Mesendoderm (in vitro differentiated cells): ENCODE measurements around the gene KRT77.

Source experiments
- DNase-seq: peaks from one replicate; pipeline ENCODE4 v3.0.0; 2013
- H2AK5ac ChIP-seq: 2 replicates; pipeline ENCODE4 v1.6.1; 2013; ENCODE audit warnings: low read length, inconsistent platforms
- H2BK120ac ChIP-seq: 2 replicates; pipeline ENCODE4 v1.6.1; 2013; ENCODE audit warnings: low read depth, mild to moderate bottlenecking, low read length, moderate library complexity, mixed read lengths
- H2BK15ac ChIP-seq: replicated peaks from 2 replicates; pipeline ENCODE4 v1.6.1; 2013; ENCODE audit warnings: low read depth, mild to moderate bottlenecking, moderate library complexity
- H2BK5ac ChIP-seq: 2 replicates; pipeline ENCODE4 v1.6.1; 2013; ENCODE audit warnings: low read length, inconsistent platforms
- H3K18ac ChIP-seq: 2 replicates; pipeline ENCODE4 v1.6.1; 2013; ENCODE audit warnings: mild to moderate bottlenecking, low read length, mixed read lengths
- H3K23ac ChIP-seq: one replicate; pipeline ENCODE4 v1.6.1; 2013; ENCODE audit warnings: low read length
- H3K27ac ChIP-seq: 2 replicates; pipeline ENCODE4 v1.5.1; 2013; ENCODE audit warnings: low read depth, mild to moderate bottlenecking, inconsistent platforms, low read length, moderate library complexity
- H3K27me3 ChIP-seq: 2 replicates; pipeline ENCODE4 v1.6.1; 2013; ENCODE audit warnings: low read length, control low read depth, mild to moderate bottlenecking, inconsistent platforms; ENCODE audit not compliant: insufficient read depth, poor library complexity
- H3K36me3 ChIP-seq: 2 replicates; pipeline ENCODE4 v1.6.1; 2013; ENCODE audit warnings: low read length, inconsistent platforms; ENCODE audit not compliant: control insufficient read depth, insufficient read depth
- H3K4ac ChIP-seq: one replicate; pipeline ENCODE4 v1.6.1; 2013; ENCODE audit warnings: low read depth, mild to moderate bottlenecking, low read length, moderate library complexity
- H3K4me1 ChIP-seq: 2 replicates; pipeline ENCODE4 v1.6.1; 2013; ENCODE audit warnings: low read depth, low read length, inconsistent platforms; ENCODE audit not compliant: control insufficient read depth
- H3K4me2 ChIP-seq: 2 replicates; pipeline ENCODE4 v1.6.1; 2013; ENCODE audit warnings: low read length
- H3K4me3 ChIP-seq: 2 replicates; pipeline ENCODE4 v1.5.1; 2013; ENCODE audit warnings: mild to moderate bottlenecking, low read length
- H3K56ac ChIP-seq: one replicate; pipeline ENCODE4 v1.6.1; 2013; ENCODE audit warnings: low read length
- H3K79me1 ChIP-seq: 2 replicates; pipeline ENCODE4 v1.6.1; 2013; ENCODE audit warnings: low read length, inconsistent platforms
- H3K79me2 ChIP-seq: 2 replicates; pipeline ENCODE4 v1.6.1; 2013; ENCODE audit warnings: mild to moderate bottlenecking, low read length; ENCODE audit not compliant: control insufficient read depth, insufficient read depth
- H3K9ac ChIP-seq: 2 replicates; pipeline ENCODE4 v1.6.1; 2013; ENCODE audit warnings: low read length, inconsistent platforms
- H4K5ac ChIP-seq: one replicate; pipeline ENCODE4 v1.6.1; 2013; ENCODE audit warnings: low read length
- H4K8ac ChIP-seq: one replicate; pipeline ENCODE4 v1.6.1; 2013; ENCODE audit warnings: low read depth, mild to moderate bottlenecking, control low read depth, low read length, moderate library complexity
- WGBS: extraction: QIAGEN DNeasy Blood & Tissue Kit; methylation state at CpG from one replicate; pipeline ENCODE4 v1.1.7; 2013; ENCODE audit warnings: low lambda C conversion rate, missing lambda C conversion rate; ENCODE audit not compliant: insufficient coverage; ENCODE audit errors: extremely low coverage; 5-methylcytosine and 5-hydroxymethylcytosine counted together

KRT77 gene

DNA sequence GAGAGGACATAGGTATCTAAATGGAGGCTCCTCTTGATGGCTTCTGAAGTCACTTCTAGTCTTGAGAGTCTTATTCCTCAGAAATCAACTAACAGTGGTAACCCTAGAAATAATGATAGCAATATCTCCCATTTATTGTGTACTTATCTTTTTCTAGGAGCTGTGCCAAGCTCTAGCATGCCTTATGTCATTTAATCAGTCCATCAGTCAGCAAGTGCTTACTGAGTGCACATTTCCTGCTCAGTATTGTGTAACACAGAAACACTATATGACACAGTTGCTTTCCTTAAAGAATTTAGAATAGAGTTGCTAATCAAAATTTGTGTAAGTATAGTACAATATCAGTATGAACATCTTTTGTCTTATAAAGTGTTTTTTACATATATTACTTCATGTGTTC is 37.3 kb upstream of the KRT77 start:
- Histone ChIP-seq H3K27ac (no peak overlapping the region), H3K56ac (no peak overlapping the region), H3K23ac (no peak overlapping the region), H3K18ac (no peak overlapping the region), H2BK120ac (no peak overlapping the region), H3K4ac (no peak overlapping the region), H4K8ac (no peak overlapping the region), H2BK5ac (no peak overlapping the region), H3K9ac (no peak overlapping the region), H3K4me2 (no peak overlapping the region), H3K4me1 (no peaks in the 10 kb centered on the region), H3K79me1 (no peaks in the 10 kb centered on the region), H3K79me2 (no peaks in the 10 kb centered on the region), H3K27me3 (no peaks in the 10 kb centered on the region), H3K4me3 (no peak overlapping the region), H2BK15ac (no peak overlapping the region), H4K5ac (no peak overlapping the region), H2AK5ac (no peak overlapping the region), H3K36me3 (no peaks in the 10 kb centered on the region)
- DNase-seq = no peak

DNA sequence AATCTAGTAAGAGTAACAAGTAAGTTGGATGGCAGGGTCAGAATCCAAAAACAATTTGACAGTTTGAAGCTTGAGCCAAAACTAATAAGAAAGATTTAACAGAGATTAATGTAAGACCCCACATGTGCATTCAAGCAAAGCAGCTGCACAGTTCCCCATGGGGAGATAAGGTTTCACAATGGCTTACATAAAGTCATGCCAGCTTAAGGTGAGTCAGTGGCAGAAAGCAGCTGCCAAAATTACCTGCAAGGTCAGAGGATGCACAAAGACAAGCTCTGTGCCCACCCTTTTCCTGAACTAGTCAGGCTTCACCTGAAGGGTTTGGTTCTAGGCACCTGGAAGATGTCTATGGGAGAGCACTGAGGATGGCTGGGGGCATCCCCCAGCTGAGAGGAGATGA is 36.6 kb upstream of the KRT77 start:
- Histone ChIP-seq H3K36me3 (no peaks in the 10 kb centered on the region), H2BK15ac (no peak overlapping the region), H3K4ac (no peak overlapping the region), H3K23ac (no peak overlapping the region), H2BK5ac (no peak overlapping the region), H3K9ac (no peak overlapping the region), H3K18ac (no peak overlapping the region), H3K4me1 (no peaks in the 10 kb centered on the region), H2AK5ac (no peak overlapping the region), H3K4me3 (no peak overlapping the region), H4K5ac (no peak overlapping the region), H2BK120ac (no peak overlapping the region), H3K79me1 (no peaks in the 10 kb centered on the region), H3K27ac (no peak overlapping the region), H3K4me2 (no peak overlapping the region), H3K56ac (no peak overlapping the region), H4K8ac (no peak overlapping the region), H3K27me3 (no peaks in the 10 kb centered on the region), H3K79me2 (no peaks in the 10 kb centered on the region)
- DNase-seq = no peak

- Histone ChIP-seq H3K18ac (no peak overlapping the region), H3K79me2 (no peaks in the 10 kb centered on the region), H2BK120ac (no peak overlapping the region), H2BK15ac (no peak overlapping the region), H3K4me2 (no peak overlapping the region), H3K36me3 (no peaks in the 10 kb centered on the region), H3K56ac (no peak overlapping the region), H4K5ac (no peak overlapping the region), H4K8ac (no peak overlapping the region), H3K79me1 (no peaks in the 10 kb centered on the region), H2AK5ac (no peak overlapping the region), H3K4ac (no peak overlapping the region), H3K27ac (no peak overlapping the region), H2BK5ac (no peak overlapping the region), H3K9ac (no peak overlapping the region), H3K4me3 (no peak overlapping the region), H3K4me1 (no peaks in the 10 kb centered on the region), H3K27me3 (no peaks in the 10 kb centered on the region), H3K23ac (no peak overlapping the region)
- no CpG with 5 or more reads among the region's 5 CpGs for WGBS
- DNase-seq = no peak
These were observed 32.7 kb upstream of the KRT77 start for GRCh38 chr12:52735816-52736632.

- no peak overlapping the region for H3K4ac ChIP-seq
- no peak overlapping the region for H4K8ac ChIP-seq
- no peak overlapping the region for H2BK5ac ChIP-seq
- H3K36me3 ChIP-seq = no peaks in the 10 kb centered on the region
- H3K56ac ChIP-seq = no peak overlapping the region
- no peak overlapping the region for H3K4me2 ChIP-seq
- H4K5ac ChIP-seq = no peak overlapping the region
- H3K79me2 ChIP-seq = no peaks in the 10 kb centered on the region
- no peak overlapping the region for H3K27ac ChIP-seq
- H3K18ac ChIP-seq = no peak overlapping the region
- H3K27me3 ChIP-seq = no peaks in the 10 kb centered on the region
- no peak overlapping the region for H2AK5ac ChIP-seq
- no peak for DNase-seq
- no peak overlapping the region for H2BK120ac ChIP-seq
- no peaks in the 10 kb centered on the region for H3K79me1 ChIP-seq
- H3K23ac ChIP-seq = no peak overlapping the region
- H3K4me3 ChIP-seq = no peak overlapping the region
- no CpG with 5 or more reads among the region's 8 CpGs for WGBS
- no peaks in the 10 kb centered on the region for H3K4me1 ChIP-seq
- H2BK15ac ChIP-seq = no peak overlapping the region
- no peak overlapping the region for H3K9ac ChIP-seq
These were observed 31.8 kb upstream of the KRT77 start for GRCh38 chr12:52735106-52735505.

GRCh38 chr12:52730793-52731192 is 27.5 kb upstream of the KRT77 start:
- Histone ChIP-seq H3K23ac (no peak overlapping the region), H3K56ac (no peak overlapping the region), H2BK5ac (no peak overlapping the region), H3K4ac (no peak overlapping the region), H2AK5ac (no peak overlapping the region), H3K79me1 (no peaks in the 10 kb centered on the region), H4K8ac (no peak overlapping the region), H3K27me3 (no peaks in the 10 kb centered on the region), H3K4me2 (no peak overlapping the region), H3K27ac (no peak overlapping the region), H3K4me3 (no peak overlapping the region), H3K36me3 (no peaks in the 10 kb centered on the region), H3K4me1 (no peaks in the 10 kb centered on the region), H4K5ac (no peak overlapping the region), H3K18ac (no peak overlapping the region), H2BK120ac (no peak overlapping the region), H3K79me2 (no peaks in the 10 kb centered on the region), H2BK15ac (no peak overlapping the region), H3K9ac (no peak overlapping the region)
- WGBS = no CpG with 5 or more reads among the region's 2 CpGs
- no peak for DNase-seq

DNA sequence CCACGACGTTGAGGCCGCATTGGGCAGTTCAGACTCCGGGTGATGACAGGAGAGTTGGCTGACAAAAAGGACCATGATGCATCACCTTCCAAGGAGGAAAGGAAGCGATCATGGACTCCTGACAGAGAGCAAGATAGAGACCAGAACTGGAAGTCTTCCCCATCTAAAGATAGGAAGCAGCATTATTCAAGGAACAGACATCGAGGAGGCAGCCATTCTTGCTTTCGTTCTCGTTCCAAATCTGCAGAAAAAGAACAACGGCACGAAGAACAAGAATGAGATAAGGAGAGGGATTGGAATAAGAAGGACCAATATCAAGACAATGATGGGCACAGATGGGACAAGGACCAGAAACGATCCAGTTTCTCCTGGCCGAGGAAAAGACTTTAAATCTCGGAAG is 27.1 kb upstream of the KRT77 start:
- Histone ChIP-seq H3K27me3 (no peaks in the 10 kb centered on the region), H3K23ac (no peak overlapping the region)
- WGBS = no CpG with 5 or more reads among the region's 13 CpGs

More for the DNA sequence above, 27.1 kb upstream of the KRT77 start:
- no peak for DNase-seq
- Histone ChIP-seq H2BK5ac (no peak overlapping the region), H3K79me1 (no peaks in the 10 kb centered on the region), H3K36me3 (no peaks in the 10 kb centered on the region), H4K5ac (no peak overlapping the region), H2AK5ac (no peak overlapping the region), H3K4me2 (no peak overlapping the region), H3K9ac (no peak overlapping the region), H4K8ac (no peak overlapping the region), H3K4me1 (no peaks in the 10 kb centered on the region), H3K56ac (no peak overlapping the region), H3K27ac (no peak overlapping the region), H2BK120ac (no peak overlapping the region), H3K18ac (no peak overlapping the region), H2BK15ac (no peak overlapping the region), H3K4ac (no peak overlapping the region), H3K4me3 (no peak overlapping the region), H3K79me2 (no peaks in the 10 kb centered on the region)
